Hepatocyte (in vitro differentiated cells): ENCODE data around the gene XRCC5. TPM values are rescaled to one million over a fixed set of nuclear protein-coding genes. Genes with fewer than 3 reads are reported as not detected.
"Not testable (repeated sequence)": the region's sequence is repeated elsewhere in the genome, so short reads cannot be mapped to it uniquely, and the experiment has no call there.

ENCODE experiments used
- DNase-seq: peaks from one replicate; pipeline ENCODE4 v3.0.0-alpha.2; 2016; ENCODE audit warnings: low spot score
- H2AFZ ChIP-seq: fragments of 200-600 bp; sonication (generic); 2 replicates; pipeline ENCODE4 v1.6.0; 2016; ENCODE audit warnings: antibody characterized with exemption, mild to moderate bottlenecking
- H3K27ac ChIP-seq: fragments of 200-600 bp; sonication (generic); 2 replicates; pipeline ENCODE4 v1.5.1; 2016; ENCODE audit warnings: mild to moderate bottlenecking
- H3K27me3 ChIP-seq: fragments of 200-600 bp; sonication (generic); 2 replicates; pipeline ENCODE4 v1.6.1; 2016
- H3K36me3 ChIP-seq: fragments of 200-600 bp; sonication (generic); replicated peaks from 2 replicates; pipeline ENCODE4 v1.5.1; 2016; ENCODE audit warnings: low read depth; ENCODE audit not compliant: insufficient read depth
- H3K4me1 ChIP-seq: fragments of 200-600 bp; sonication (generic); 2 replicates; pipeline ENCODE4 v1.5.1; 2016; ENCODE audit warnings: mild to moderate bottlenecking, moderate library complexity; ENCODE audit not compliant: insufficient read depth
- H3K4me2 ChIP-seq: fragments of 200-600 bp; sonication (generic); 2 replicates; pipeline ENCODE4 v1.6.0; 2016
- H3K4me3 ChIP-seq: fragments of 200-600 bp; sonication (generic); 2 replicates; pipeline ENCODE4 v1.5.1; 2016; ENCODE audit warnings: mild to moderate bottlenecking
- H3K79me2 ChIP-seq: fragments of 200-600 bp; sonication (generic); 2 replicates; pipeline ENCODE4 v1.6.0; 2017; ENCODE audit warnings: mild to moderate bottlenecking
- H3K9me2 ChIP-seq: fragments of 200-600 bp; sonication (generic); replicated peaks from 2 replicates; pipeline ENCODE4 v1.6.0; 2017; ENCODE audit warnings: mild to moderate bottlenecking; ENCODE audit not compliant: insufficient read depth
- H3K9me3 ChIP-seq: fragments of 200-600 bp; sonication (generic); 2 replicates; pipeline ENCODE4 v1.5.1; 2016; ENCODE audit warnings: low read depth, mild to moderate bottlenecking
- H4K20me1 ChIP-seq: fragments of 200-600 bp; sonication (generic); 2 replicates; pipeline ENCODE4 v1.6.0; 2016; ENCODE audit warnings: mild to moderate bottlenecking; ENCODE audit not compliant: insufficient read depth, poor library complexity, severe bottlenecking
- CTCF ChIP-seq: fragments of 200-600 bp; sonication (generic); IDR thresholded peaks from 2 replicates; pipeline ENCODE4 v1.5.1; 2016; ENCODE audit warnings: antibody characterized with exemption, mild to moderate bottlenecking; ENCODE audit not compliant: poor library complexity
- EZH2 ChIP-seq: fragments of 200-600 bp; sonication (generic); IDR thresholded peaks from 2 replicates; pipeline ENCODE4 v1.6.1; 2016; ENCODE audit warnings: antibody characterized with exemption, mild to moderate bottlenecking, borderline replicate concordance
- EZH2phosphoT487 ChIP-seq: fragments of 200-600 bp; sonication (generic); IDR thresholded peaks from one replicate; pipeline ENCODE4 v1.6.1; 2018; ENCODE audit warnings: antibody characterized with exemption, mild to moderate bottlenecking, low read depth, moderate library complexity; ENCODE audit not compliant: unreplicated experiment, severe bottlenecking
- WGBS: methylation state at CpG from one replicate; pipeline ENCODE4 v1.1.6; 2016; ENCODE audit warnings: low lambda C conversion rate; ENCODE audit errors: missing lambda C conversion rate; 5-methylcytosine and 5-hydroxymethylcytosine counted together
- polyA plus RNA-seq: library from polyadenylated mRNA; unstranded; fragments of >200 nt; fragmentation: Nextera tagmentation; extraction: Ambion mirVana; gene quantifications from 2 replicates; pipeline ENCODE4 v1.2.1, GENCODE V29; 2016
- total RNA-seq: library from RNA; depleted of rRNA; stranded (reverse); fragments of >200 nt; gene quantifications from 2 replicates; pipeline ENCODE4 v1.2.3, GENCODE V29; 2014

XRCC5 gene
- total and polyA plus RNA-seq, 2 experiments from 2014 or later: 181 to 208 TPM

- TF ChIP-seq EZH2: no peak
- H3K27ac ChIP-seq: peak overlapping the region; percentile 64
- no peaks in the 10 kb centered on the region for H3K9me3 ChIP-seq
- H4K20me1 ChIP-seq: no peaks in the 10 kb centered on the region
- no peaks in the 10 kb centered on the region for H3K79me2 ChIP-seq
- 76% methylated on average over 3 of the region's 3 CpGs for WGBS
- no peaks in the 10 kb centered on the region for H3K27me3 ChIP-seq
- H3K9me2 ChIP-seq: no peaks in the 10 kb centered on the region
- no peaks in the 10 kb centered on the region for H3K4me1 ChIP-seq
- no peak overlapping the region for H3K4me3 ChIP-seq
- no peaks in the 10 kb centered on the region for H3K36me3 ChIP-seq
- no peak overlapping the region for H2AFZ ChIP-seq
- DNase-seq: peak; percentile 44
- H3K4me2 ChIP-seq: no peak overlapping the region
These were observed 93.6 kb downstream of the XRCC5 start for GRCh38 chr2:216202626-216203250.

DNA sequence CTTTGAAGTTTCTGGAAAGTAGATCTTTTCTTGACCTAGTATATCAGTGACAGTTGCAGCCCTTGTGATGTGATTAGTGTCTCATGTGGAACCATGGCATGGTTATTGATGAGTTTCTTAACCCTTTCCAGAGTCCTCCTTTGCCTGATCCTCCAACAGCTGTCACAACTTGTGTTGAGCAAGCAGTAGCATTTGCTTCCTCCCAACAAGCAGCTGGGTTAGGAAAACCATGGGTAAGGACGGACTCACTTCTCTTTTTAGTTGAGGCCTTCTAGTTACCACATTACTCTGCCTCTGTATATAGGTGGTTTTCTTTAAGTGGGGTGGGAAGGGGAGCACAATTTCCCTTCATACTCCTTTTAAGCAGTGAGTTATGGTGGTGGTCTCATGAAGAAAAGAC lies 96.3 kb downstream of the XRCC5 start:
- Histone ChIP-seq H3K36me3 (no peaks in the 10 kb centered on the region), H4K20me1 (no peaks in the 10 kb centered on the region)

GRCh38 chr2:216206041-216206703 lies 97.0 kb downstream of the XRCC5 start:
- no peak overlapping the region for H2AFZ ChIP-seq
- H3K79me2 ChIP-seq: no peaks in the 10 kb centered on the region
- H4K20me1 ChIP-seq: no peaks in the 10 kb centered on the region
- no peak overlapping the region for H3K4me3 ChIP-seq
- WGBS: 94% methylated on average over 2 of the region's 2 CpGs
- H3K27me3 ChIP-seq: no peaks in the 10 kb centered on the region
- H3K4me1 ChIP-seq: no peaks in the 10 kb centered on the region
- no peaks in the 10 kb centered on the region for H3K36me3 ChIP-seq
- H3K9me2 ChIP-seq: no peaks in the 10 kb centered on the region
- H3K27ac ChIP-seq: no peak overlapping the region
- no peaks in the 10 kb centered on the region for H3K9me3 ChIP-seq
- TF ChIP-seq EZH2phosphoT487 (no peak), CTCF (no peak), EZH2 (no peak)
- DNase-seq: no peak
- no peak overlapping the region for H3K4me2 ChIP-seq

More for the DNA sequence above, 96.3 kb downstream of the XRCC5 start:
- Histone ChIP-seq H3K4me3 (no peak overlapping the region), H3K27ac (no peak overlapping the region), H3K79me2 (no peaks in the 10 kb centered on the region), H3K4me1 (no peaks in the 10 kb centered on the region), H2AFZ (no peak overlapping the region), H3K9me2 (no peaks in the 10 kb centered on the region), H3K27me3 (no peaks in the 10 kb centered on the region), H3K9me3 (no peaks in the 10 kb centered on the region), H3K4me2 (no peak overlapping the region)
- 100% methylated on average over 1 of the region's 1 CpG for WGBS
- DNase-seq: no peak
- TF ChIP-seq CTCF (no peak), EZH2 (no peak), EZH2phosphoT487 (no peak)

GRCh38 chr2:216206821-216207220 lies 97.7 kb downstream of the XRCC5 start:
- Histone ChIP-seq H3K9me3 (no peaks in the 10 kb centered on the region), H3K4me3 (no peak overlapping the region), H3K4me2 (no peak overlapping the region), H3K9me2 (no peaks in the 10 kb centered on the region), H3K4me1 (no peaks in the 10 kb centered on the region), H3K79me2 (no peaks in the 10 kb centered on the region), H4K20me1 (no peaks in the 10 kb centered on the region), H3K36me3 (no peaks in the 10 kb centered on the region), H3K27ac (no peak overlapping the region), H2AFZ (no peak overlapping the region), H3K27me3 (no peaks in the 10 kb centered on the region)
- TF ChIP-seq EZH2phosphoT487: no peak
- no peak for TF ChIP-seq CTCF
- no peak for TF ChIP-seq EZH2
- no peak for DNase-seq
- WGBS: 97% methylated on average over 5 of the region's 5 CpGs

GRCh38 chr2:216208661-216209060 lies 99.5 kb downstream of the XRCC5 start:
- not testable (repeated sequence) for H3K4me2 ChIP-seq, H3K27ac ChIP-seq, H3K9me3 ChIP-seq, H3K36me3 ChIP-seq, DNase-seq, H4K20me1 ChIP-seq, H3K27me3 ChIP-seq, H3K79me2 ChIP-seq, H3K9me2 ChIP-seq, H3K4me1 ChIP-seq, H3K4me3 ChIP-seq, H2AFZ ChIP-seq
- 99% methylated on average over 8 of the region's 8 CpGs for WGBS
